Activated CD4-positive, alpha-beta T cell treated with anti-CD3 and anti-CD28 coated beads, Interleukin-2, amount 50 U/mL, for 4 hours (primary cell): Measurements from ENCODE around the gene MYBBP1A.

Experiments
- DNase-seq, 2 experiments: peaks; one replicate each; pipeline ENCODE4 v3.0.0-alpha.2; 2020

MYBBP1A gene

DNA sequence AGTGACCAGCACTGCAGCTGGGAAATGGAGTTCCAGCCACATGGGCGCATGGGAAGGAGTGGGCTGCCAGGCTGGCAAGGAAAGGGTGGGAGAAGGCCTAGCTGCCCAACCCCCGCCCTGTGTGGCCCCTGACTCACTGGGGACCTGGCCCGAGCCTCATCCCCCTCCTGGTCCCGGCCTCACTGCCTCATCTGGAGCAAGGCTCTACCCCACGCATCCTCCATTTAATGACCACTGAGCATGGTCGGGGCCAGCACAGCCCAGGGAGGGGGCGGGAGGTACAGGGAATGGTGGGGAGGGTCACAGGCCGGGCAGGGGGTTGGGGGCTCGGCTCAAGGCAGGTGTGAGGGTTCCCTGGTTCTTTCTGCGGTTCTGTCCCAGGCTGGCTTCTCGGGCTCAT lies 40.4 kb downstream of the MYBBP1A start:
- no peak for DNase-seq

DNA sequence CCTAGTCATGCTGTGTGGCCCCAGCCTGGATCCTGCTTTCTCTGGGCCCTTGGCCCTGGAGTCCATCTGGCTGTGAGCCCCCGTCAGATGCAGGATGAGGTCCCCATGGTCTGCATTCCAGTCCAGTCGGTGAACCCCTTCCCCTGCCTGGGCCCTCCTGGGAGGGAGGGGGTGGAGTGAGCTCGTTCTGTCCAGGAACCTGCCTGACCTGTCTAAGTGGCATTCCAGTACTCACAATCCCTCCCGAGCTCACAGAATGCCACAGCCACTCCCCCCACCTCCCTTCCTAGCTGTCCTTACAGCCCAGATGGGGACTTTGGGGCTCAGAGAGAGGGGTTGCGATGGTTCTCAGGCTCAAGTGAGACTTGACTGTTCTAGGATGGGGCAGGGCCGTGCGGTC lies 41.0 kb downstream of the MYBBP1A start:
- DNase-seq: no peak

DNA sequence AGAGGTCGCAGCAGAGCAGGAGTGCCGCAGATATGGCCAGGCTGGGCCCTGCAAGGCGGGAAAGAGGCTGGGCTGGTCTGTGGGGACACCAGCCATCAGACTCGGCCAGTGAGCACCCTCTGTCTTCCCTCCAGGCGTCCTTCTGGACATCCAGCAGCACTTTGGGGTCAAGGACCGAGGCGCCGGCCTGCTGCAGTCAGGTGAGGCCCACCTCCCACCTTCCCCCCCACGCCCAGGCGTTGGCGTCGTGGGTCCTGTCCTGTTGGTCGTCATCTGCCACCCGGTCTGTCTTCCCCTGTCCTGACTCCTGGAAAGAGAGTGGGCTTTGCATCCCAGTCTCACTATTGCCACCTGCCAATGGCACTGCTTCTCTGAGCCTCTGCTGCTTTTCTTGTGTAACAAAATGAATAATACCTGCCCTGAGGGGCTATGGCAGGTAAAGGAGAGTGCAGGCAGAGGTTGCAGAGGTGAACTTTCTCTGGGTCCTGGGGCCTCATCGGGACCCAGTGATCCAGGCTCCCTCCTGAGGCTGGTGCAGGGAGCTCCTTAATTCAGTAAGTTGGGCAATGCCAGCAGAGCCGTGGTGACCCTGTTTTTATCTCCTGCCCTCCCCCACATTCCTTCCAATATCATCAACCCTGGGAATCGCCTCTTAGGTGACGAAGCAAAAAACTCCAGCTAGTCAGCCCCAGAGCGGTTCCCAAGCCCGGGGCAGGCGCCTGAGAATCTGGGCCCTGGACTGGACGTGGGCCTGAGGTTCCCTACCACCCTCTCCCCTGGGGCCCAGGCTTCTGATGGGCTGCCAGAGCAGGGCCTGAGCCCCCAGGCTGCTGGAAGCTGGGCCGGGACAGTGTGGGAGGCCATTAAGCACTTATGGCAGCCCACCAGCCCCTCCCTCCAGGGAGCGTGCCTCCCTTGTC lies 41.8 kb downstream of the MYBBP1A start:
- no peak for DNase-seq

DNA sequence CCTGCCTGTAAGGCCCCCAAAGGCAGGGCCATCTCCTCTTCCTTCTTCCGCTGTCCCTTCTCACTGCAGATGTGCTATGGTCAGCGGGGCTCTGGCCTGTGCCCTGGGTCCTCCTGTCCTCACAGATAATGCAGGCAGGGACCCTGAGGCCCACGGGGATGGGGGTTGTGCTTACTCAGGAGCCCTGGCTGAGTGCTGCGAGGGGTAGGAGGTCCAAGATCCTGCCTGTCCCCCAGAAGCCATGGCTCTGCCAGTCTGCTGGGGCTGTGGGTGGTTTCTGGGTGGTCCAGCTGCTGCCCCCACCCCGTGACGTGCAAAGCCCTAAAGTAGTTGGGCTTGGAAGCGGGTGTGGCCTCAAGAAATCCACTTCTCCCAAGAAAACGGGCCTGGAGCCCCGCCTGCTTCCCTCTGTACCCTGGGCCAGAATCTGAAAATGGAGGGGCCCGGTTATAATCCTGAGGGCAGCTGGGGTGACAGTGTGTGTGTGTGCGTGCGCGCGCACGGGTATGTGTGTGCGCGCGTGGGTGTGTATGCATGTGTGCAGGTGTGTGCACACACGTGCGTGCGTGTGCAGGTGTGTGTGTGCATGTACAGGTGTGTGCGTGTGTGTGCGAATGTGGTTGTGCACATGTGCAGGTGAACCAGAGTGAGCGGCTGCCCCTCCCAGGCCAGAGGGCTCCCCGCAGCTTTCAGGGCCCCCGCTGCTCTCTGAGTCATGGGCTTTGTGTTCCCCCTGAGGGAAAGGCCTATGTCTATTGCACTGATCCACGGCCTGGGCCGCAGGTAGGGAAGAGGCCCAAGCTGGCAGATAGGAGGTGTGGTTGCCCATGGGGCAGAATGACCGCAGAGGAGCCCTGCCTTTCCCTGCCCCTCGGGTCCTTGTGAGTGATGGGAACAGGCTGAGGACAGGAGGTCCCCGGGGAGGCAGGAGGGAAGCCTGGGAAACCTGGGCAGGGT lies 42.8 kb downstream of the MYBBP1A start:
- no peak for DNase-seq

DNA sequence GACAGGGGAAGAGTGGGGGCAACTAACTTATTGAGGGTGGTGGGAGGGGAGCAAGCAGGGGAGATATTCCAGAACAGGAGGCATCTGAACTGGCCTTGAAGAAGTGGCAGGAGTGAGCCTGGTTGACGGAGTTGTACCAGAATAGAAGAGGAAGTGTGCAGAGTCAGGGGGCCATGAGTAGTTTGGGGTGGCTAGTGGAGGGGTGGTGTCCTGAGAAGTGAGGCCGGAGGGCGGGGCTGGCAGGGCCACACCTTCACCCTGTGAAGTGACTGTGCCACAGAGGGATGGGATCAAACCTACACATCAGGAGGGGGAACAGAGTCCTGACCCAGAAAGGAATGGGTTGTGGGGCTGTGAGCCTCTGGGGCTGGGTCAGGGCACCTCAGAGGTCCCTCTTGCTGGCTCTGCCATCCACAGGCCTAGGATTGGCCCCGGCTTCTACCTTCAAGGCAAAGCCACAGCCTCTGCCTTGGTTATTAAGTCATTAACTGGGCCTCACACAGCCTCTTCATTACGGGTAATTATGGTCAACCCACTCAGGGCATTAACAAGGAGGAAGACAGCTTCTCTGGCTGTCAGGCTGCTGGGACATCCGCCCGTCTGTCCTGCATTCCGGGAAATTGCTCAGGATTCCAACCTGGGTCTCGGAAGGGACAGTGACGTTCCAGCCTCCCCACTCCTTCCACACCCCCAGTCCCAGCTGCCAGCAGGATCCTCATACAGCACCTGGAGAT lies 43.8 kb downstream of the MYBBP1A start:
- DNase-seq: no peak

DNA sequence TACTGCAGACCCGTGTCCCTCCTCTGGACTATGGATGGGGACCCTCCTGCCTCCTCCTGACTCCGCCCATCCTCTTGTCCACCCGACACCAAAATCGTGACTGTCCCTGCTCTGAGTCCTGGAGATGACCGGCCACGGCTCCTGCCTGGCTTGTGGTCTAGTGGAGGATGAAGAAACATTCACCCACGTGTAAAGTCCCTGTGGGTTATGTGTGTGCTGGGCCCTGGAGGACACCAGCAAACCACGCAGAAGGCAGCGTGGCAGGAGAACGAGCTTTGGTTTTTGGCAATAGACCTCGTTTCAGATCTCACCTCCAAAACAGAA lies 44.6 kb downstream of the MYBBP1A start:
- DNase-seq: no peak

DNA sequence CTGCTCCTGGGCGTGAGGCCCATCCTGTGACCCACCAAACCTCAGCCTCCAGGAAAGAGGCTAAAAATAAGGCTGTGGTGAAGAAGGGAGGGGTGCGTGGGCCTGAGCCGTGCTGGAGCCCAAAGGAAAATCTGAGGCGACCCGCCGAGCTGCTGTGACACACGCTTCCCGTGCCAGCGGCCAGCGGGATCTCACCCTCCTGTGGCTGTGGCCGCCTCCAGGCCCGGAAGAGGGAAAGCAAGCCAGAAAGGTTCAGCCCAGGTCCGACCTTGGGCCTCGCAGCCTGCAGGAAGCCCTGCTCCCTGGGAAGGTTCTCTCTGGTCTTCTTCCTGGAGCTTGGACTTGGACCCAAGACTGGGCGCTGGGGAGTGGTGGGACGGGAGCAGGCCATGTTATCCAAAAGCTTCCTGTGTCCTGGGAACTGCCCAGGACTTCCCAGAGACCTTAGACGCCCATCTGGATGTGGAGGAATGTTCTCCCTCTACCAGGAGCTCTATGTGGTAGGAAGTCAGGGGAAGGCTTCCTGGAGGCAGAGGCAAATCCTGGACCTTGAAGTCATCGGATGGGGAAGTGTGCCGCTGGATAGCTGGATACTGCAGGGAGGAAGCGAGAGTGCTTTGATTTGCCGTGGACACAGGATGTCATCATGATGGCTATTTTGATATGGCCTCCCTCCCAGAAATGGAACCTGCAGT lies 45.1 kb downstream of the MYBBP1A start:
- DNase-seq: no peak

DNA sequence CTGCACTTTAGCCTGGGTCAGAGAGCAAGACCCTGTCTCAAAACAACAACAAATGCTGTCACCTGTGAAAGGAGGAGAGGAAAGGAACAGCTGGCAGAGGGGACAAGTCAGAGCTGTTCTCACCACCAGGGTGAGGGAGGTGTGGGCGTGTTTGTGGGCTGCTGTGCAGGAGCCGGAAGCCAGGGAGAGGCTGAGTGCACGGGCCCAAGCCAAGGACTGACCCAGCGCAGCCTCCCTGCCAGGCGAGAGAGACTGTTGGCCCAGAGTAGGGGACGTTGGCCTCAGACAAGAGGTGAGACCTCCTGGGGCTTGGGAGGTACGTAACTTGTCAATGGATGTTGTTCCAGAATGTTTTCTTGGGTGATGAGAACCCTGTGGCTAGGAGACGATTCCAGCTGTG lies 45.8 kb downstream of the MYBBP1A start:
- no peak for DNase-seq

DNA sequence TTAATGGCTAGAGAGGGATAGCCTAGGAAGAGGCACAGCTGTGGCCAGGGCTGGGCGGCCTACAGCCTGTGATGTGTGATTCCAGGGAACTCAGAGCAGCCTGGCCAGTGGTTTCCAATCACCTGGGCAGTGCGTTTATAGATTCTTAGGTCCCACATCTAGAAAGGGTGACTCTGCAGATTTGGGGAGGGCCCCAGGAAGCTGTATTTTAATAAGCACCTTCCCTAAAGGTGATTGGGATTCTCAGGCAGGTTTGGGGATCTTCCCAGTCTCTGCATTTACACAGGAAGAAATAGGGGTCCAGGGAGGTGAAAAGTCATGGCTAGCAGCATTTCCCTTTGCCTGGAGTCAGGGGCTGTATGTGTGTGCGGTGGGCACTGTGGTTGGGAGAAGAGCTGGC lies 47.0 kb downstream of the MYBBP1A start:
- DNase-seq: no peak

DNA sequence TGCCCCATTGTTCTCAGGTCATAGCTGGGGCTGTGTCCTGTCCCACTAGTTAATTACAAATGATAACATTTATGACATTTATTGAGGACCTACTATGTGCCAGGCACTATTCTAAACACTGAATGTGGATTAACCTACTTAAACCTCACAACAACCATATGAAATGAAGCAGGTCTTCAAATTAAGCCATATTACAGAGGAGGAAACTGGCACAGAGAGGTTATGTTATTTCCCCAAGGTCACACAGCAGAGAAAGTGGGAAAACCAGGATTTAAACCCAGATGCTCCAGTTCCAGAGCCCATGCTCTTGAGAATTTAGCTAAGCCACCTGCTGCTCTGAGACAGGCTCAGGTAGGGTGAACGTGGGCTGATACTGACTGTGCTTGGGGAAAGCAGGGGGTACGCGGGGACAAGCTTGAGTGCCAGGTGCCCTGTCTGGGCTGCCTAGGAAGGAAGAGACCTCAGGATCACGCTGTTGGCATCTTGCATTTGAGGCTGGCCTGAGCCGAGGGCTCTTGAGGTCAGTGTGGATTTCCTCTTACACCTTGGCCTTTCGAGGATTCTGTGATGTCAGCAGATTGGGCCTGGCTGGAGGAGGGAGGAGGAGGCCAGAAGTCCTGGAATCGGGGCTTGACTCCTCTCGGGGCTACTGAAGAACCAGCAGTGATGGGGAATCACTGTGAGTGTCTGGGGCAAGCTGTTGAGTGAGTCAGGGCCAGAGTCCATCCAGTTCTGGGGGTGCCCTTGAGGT lies 47.6 kb downstream of the MYBBP1A start:
- no peak for DNase-seq

DNA sequence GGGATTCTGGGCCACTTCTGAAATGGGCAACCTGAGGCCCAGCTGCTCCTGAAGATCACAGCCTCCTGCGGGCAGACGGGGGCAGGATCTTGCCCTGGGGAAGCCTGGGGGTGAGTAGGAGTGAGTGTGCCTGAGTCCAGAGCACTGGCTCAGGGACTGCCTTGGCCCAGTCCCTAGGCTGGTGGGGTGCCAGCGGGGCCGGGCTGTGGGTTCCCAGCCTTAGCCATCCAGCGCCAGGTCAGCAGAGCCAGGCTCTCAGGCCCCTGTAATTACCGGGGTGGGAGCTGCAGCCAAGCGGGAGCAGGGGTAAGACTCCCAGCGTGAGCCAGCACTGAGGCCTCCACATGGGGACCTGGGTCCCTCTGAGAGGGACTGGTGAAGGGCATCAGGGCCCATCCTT lies 48.3 kb downstream of the MYBBP1A start:
- DNase-seq: no peak

DNA sequence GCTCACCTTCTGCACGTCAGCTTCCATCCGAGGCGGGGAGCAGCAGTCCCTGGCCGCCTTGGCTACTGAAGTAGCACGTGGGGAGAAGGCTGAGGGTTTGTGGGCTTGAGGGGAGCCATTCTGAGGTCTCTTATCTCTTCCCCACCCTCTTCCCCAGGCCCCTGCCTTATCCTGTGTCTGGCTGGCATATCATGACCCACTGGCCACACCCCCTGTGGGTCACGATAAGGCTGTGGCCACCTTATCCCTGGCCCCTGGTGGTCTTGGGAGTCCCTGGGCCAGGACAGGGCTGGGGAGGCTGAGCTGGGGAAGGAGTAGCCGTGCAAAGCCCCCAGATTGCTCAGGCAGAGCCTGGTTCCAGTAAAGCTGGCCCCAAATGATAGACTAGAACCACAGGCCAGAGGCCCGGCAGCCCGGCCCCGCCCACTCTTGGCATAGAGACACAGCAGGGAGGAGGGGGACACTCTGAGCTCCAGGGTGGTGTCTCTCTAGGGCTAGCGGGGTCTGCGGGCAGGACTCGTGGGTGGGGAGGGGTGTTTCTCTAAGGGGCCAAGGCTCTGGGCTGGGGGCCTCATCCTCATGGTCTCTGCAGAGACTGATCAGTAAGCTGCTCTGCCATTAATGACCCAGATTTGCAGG lies 48.9 kb downstream of the MYBBP1A start:
- DNase-seq: no peak

DNA sequence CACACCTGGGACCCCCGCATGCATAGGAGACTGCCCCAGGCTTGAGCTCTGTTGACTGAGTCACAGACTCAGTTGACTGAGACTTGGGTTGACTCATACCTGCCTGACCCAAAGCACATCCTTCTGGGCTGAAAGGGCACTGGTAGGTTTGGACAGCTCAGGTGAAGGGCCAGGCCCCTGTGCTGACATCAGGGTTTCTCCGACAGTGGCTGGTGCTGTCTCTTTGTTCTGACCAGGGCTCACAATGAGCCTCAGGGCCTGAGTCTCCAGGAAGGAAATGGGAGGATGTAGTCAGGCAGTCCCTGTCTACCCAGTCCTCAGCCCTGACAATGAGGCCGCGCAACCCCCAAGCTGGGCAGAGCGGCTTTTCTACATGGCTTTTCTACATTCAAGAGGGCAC lies 50.0 kb downstream of the MYBBP1A start:
- DNase-seq: no peak

DNA sequence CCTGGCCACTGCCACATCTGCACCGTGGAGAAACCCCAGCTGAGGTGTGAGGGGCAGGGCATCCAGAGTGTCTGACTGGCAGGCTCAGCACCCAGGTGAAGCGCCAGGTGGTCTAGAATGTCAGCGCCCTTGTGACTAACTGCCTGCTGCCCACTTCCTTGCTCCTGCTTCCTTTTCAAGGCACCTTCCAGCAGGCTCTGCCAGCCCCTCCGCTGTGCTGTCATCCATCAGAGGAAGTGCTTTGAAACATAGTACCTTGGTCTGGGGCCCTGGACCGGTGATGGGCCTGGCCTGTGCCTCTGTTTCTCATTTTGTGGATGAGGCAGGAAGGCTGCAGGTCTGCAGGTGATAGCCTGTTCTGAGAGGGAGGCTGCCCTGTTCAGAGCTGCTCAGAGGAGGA lies 51.0 kb downstream of the MYBBP1A start:
- no peak for DNase-seq

DNA sequence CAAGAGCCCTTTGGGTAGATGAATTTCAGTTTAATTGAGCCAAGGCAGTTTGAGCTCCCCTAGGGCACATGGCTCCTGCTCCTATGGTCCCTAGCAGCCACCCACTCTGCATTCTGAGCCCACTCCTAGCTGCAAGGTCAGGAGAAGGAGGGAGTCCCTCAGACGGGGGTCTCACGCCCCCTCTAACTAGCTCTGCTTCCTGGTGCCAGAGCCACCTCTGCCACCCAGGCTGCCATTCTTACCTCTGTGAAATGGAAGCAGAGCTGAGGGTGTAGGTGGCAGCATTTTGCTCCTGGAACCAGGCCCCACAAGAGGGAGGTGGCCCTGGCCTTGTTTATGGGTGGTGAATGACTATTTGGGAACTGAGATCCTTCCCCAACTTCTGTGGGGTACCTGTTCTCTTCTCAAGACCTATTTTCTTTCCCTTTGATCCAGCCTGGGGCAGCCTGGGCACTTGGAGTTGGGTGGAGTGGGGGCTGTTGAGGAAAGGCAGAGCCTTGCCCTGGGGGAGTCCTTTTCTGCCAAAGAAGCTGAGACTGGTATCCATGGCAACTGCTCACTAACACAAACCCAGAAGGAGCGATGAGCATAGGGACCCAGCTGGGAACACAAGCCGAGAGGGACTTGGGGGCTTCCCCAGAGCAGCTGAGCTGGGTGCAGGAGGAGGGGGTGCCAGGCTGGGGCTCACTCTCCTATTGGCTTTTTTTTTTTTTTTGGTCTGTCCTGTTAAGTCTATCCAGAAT lies 51.7 kb downstream of the MYBBP1A start:
- no peak for DNase-seq

DNA sequence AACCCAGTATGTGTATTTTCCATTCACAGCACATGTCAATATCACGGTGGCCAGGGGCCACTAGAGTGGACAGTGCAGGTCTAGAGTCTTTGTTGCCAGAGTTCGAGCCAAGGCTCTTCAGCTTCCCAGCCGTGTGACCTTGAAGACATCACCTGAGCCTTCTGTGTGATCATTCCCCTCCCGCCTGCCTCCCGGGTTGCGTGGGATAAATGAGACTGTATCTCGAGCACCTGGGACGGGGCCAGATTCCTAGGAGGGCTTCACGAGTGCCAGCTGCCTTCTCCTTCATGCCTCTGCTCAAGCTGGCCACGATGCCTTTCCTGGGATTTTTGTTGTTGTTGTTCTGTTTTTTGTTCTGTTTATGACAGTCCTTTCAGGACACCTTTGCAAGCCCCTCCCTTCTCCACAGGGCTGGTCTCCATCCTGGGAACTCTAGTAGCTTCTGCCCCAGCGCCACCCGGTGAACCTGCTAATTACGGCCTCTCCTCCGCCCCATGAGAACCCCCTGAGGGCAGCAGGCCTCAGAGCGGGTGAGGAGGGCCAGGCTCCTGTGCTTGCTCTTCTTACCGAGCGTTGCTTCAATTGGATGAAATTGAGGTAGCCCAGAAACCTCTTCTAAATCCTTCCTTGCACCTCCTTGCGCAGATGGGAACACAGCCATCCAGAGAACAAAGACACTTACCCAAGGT lies 52.6 kb downstream of the MYBBP1A start:
- DNase-seq: no peak

DNA sequence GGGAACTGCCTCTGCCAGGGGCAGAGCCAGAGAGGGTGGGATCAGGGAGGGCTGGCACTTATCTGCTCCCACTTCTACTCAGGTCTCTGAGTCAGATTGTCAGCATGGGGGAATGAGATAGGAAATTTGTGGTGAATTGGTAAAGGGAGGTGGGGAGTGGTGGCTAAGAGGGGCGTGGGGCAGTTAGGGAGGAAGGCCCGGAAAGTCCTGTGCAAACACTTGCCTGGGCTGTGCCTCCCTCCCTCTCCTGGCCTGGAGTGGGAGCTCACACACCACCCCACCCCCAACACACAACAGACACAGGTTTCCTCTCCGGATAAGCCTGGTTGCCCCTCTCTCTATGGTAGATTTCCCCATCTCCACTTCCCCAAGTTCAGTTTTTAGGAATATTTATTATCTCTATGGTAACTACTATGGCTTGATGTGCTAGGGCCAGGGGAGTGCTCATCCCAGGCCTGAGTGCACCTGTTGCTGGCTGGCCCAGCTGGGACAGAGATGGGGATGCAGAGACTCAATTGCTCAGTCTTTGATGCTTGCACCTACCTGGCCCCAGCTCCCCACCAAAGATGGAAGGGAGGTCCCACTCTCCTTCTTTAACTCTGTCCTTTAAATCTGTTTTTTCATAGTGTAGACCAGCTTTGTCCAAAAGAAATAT lies 53.8 kb downstream of the MYBBP1A start:
- DNase-seq: no peak

DNA sequence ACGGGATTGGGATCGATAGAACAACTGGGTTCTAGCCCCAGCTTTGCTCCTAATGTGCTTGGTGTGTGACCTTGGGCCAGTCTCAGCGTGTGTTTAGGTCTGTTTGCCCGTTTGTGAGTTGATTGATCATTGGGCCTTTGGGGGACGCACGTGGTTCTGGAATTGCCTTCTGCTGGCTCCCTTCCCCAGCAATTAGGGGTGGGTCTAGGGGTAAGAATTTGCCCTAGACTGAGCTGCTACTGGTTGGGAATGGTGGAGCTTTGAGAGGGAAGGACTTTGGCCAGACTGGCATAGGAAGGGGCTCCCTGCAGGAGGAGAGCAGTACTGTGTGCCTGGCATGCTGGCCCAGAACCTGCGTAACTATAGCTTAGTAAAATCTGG lies 55.0 kb downstream of the MYBBP1A start:
- no peak for DNase-seq

DNA sequence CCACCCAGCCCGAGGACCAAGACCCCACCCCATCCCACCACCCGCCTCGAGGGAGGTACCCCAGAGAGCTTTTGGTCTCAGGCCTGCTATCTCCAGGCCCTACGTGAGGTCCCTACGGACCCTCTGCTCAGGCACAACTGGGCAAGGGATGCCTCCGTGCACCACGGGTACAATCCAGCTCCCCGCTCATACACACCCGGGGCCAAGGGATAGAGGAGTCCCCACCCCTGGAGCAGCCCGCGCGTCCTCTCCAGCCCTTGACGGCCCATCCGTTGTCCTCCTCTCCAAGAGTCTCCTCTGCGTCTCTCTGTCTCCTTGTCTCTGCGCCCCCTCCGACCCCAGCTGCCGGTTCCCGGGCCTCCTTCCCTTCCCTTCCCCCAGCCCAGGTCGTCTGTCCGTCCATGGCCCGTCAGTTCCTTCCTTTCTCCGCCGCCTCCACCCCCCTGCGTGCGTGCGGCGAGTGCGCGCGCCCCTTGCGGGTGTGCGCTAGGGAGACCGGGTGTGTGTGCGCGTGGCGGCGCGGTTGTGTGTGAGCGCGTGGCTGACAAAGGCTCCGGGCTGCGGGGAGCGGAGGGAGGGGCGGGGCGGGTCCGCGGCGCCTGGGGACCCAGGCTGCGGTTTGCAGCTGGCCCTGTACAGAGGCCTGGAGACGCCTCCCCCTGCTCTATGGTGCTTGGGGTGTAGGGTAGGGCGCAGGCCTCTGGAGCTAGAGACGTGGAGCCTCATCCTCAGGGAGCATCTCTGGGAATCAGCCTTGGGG lies 55.6 kb downstream of the MYBBP1A start:
- peak in 1 of 2 experiments; percentile 8 for DNase-seq
